Measurements from ENCODE around the gene LMF1.

Gene LMF1

GRCh38 chr16:880471-881171 lies 90.2 kb downstream of the LMF1 start:
- Histone ChIP-seq H3K4me3 (ENCODE audit: insufficient read depth, low read depth, low read length, poor library complexity, severe bottlenecking) (no peak overlapping the region), H3K36me3 (ENCODE audit: control insufficient read depth, insufficient read depth, low read length) (peaks cover 9% of the 10 kb centered on the region), H3K9me3 (ENCODE audit: control insufficient read depth, low read length) (peaks cover 7% of the 10 kb centered on the region), H3K4me1 (ENCODE audit: control insufficient read depth, insufficient read depth, low read length, poor library complexity, severe bottlenecking) (no peaks in the 10 kb centered on the region), H3K27ac (ENCODE audit: insufficient read depth, low read length, poor library complexity, severe bottlenecking) (no peak overlapping the region), H3K27me3 (replicated peaks; ENCODE audit: control insufficient read depth, insufficient read depth, low read length, poor library complexity, severe bottlenecking) (no peaks in the 10 kb centered on the region)
- no peak for DNase-seq

- Histone ChIP-seq H3K27ac (ENCODE audit: insufficient read depth, low read length, poor library complexity, severe bottlenecking) (no peak overlapping the region), H3K36me3 (ENCODE audit: control insufficient read depth, insufficient read depth, low read length) (peaks cover 13% of the 10 kb centered on the region), H3K4me1 (ENCODE audit: control insufficient read depth, insufficient read depth, low read length, poor library complexity, severe bottlenecking) (no peaks in the 10 kb centered on the region), H3K27me3 (replicated peaks; ENCODE audit: control insufficient read depth, insufficient read depth, low read length, poor library complexity, severe bottlenecking) (no peaks in the 10 kb centered on the region), H3K4me3 (ENCODE audit: insufficient read depth, low read depth, low read length, poor library complexity, severe bottlenecking) (no peak overlapping the region), H3K9me3 (ENCODE audit: control insufficient read depth, low read length) (peaks cover 5% of the 10 kb centered on the region)
- no peak for DNase-seq
Measured at GRCh38 chr16:879986-880385, 90.8 kb downstream of the LMF1 start.

GRCh38 chr16:879461-879861 lies 91.3 kb downstream of the LMF1 start:
- no peaks in the 10 kb centered on the region for H3K4me1 ChIP-seq (ENCODE audit: control insufficient read depth, insufficient read depth, low read length, poor library complexity, severe bottlenecking)
- H3K27ac ChIP-seq (ENCODE audit: insufficient read depth, low read length, poor library complexity, severe bottlenecking), result no peak overlapping the region
- no peaks in the 10 kb centered on the region for H3K9me3 ChIP-seq (ENCODE audit: control insufficient read depth, low read length)
- DNase-seq, result no peak
- no peak overlapping the region for H3K4me3 ChIP-seq (ENCODE audit: insufficient read depth, low read depth, low read length, poor library complexity, severe bottlenecking)
- H3K27me3 ChIP-seq (replicated peaks; ENCODE audit: control insufficient read depth, insufficient read depth, low read length, poor library complexity, severe bottlenecking), result no peaks in the 10 kb centered on the region
- peaks cover 15% of the 10 kb centered on the region for H3K36me3 ChIP-seq (ENCODE audit: control insufficient read depth, insufficient read depth, low read length)

GRCh38 chr16:878886-879285 lies 91.9 kb downstream of the LMF1 start:
- no peak for DNase-seq
- Histone ChIP-seq H3K27me3 (replicated peaks; ENCODE audit: control insufficient read depth, insufficient read depth, low read length, poor library complexity, severe bottlenecking) (no peaks in the 10 kb centered on the region), H3K36me3 (ENCODE audit: control insufficient read depth, insufficient read depth, low read length) (peaks cover 18% of the 10 kb centered on the region), H3K9me3 (ENCODE audit: control insufficient read depth, low read length) (no peaks in the 10 kb centered on the region), H3K4me3 (ENCODE audit: insufficient read depth, low read depth, low read length, poor library complexity, severe bottlenecking) (no peak overlapping the region), H3K4me1 (ENCODE audit: control insufficient read depth, insufficient read depth, low read length, poor library complexity, severe bottlenecking) (no peaks in the 10 kb centered on the region), H3K27ac (ENCODE audit: insufficient read depth, low read length, poor library complexity, severe bottlenecking) (no peak overlapping the region)

- Histone ChIP-seq H3K9me3 (ENCODE audit: control insufficient read depth, low read length) (no peaks in the 10 kb centered on the region), H3K27me3 (replicated peaks; ENCODE audit: control insufficient read depth, insufficient read depth, low read length, poor library complexity, severe bottlenecking) (no peaks in the 10 kb centered on the region), H3K4me1 (ENCODE audit: control insufficient read depth, insufficient read depth, low read length, poor library complexity, severe bottlenecking) (no peaks in the 10 kb centered on the region), H3K36me3 (ENCODE audit: control insufficient read depth, insufficient read depth, low read length) (peaks cover 24% of the 10 kb centered on the region), H3K27ac (ENCODE audit: insufficient read depth, low read length, poor library complexity, severe bottlenecking) (no peak overlapping the region), H3K4me3 (ENCODE audit: insufficient read depth, low read depth, low read length, poor library complexity, severe bottlenecking) (no peak overlapping the region)
- no peak for DNase-seq
Measured at GRCh38 chr16:878072-878784, 92.6 kb downstream of the LMF1 start.

GRCh38 chr16:877242-878071 lies 93.3 kb downstream of the LMF1 start:
- no peaks in the 10 kb centered on the region for H3K9me3 ChIP-seq (ENCODE audit: control insufficient read depth, low read length)
- H3K36me3 ChIP-seq (ENCODE audit: control insufficient read depth, insufficient read depth, low read length), result peaks cover 31% of the 10 kb centered on the region
- DNase-seq, result no peak
- no peak overlapping the region for H3K4me3 ChIP-seq (ENCODE audit: insufficient read depth, low read depth, low read length, poor library complexity, severe bottlenecking)
- no peaks in the 10 kb centered on the region for H3K27me3 ChIP-seq (replicated peaks; ENCODE audit: control insufficient read depth, insufficient read depth, low read length, poor library complexity, severe bottlenecking)
- H3K4me1 ChIP-seq (ENCODE audit: control insufficient read depth, insufficient read depth, low read length, poor library complexity, severe bottlenecking), result no peaks in the 10 kb centered on the region
- no peak overlapping the region for H3K27ac ChIP-seq (ENCODE audit: insufficient read depth, low read length, poor library complexity, severe bottlenecking)

GRCh38 chr16:876523-877241 lies 94.1 kb downstream of the LMF1 start:
- no peaks in the 10 kb centered on the region for H3K4me1 ChIP-seq (ENCODE audit: control insufficient read depth, insufficient read depth, low read length, poor library complexity, severe bottlenecking)

GRCh38 chr16:876041-876335 lies 94.8 kb downstream of the LMF1 start:
- H3K27me3 ChIP-seq (replicated peaks; ENCODE audit: control insufficient read depth, insufficient read depth, low read length, poor library complexity, severe bottlenecking), result no peaks in the 10 kb centered on the region
- no peaks in the 10 kb centered on the region for H3K4me1 ChIP-seq (ENCODE audit: control insufficient read depth, insufficient read depth, low read length, poor library complexity, severe bottlenecking)
- H3K4me3 ChIP-seq (ENCODE audit: insufficient read depth, low read depth, low read length, poor library complexity, severe bottlenecking), result no peak overlapping the region
- no peaks in the 10 kb centered on the region for H3K9me3 ChIP-seq (ENCODE audit: control insufficient read depth, low read length)
- H3K27ac ChIP-seq (ENCODE audit: insufficient read depth, low read length, poor library complexity, severe bottlenecking), result no peak overlapping the region
- no peak for DNase-seq
- H3K36me3 ChIP-seq (ENCODE audit: control insufficient read depth, insufficient read depth, low read length), result peaks cover 33% of the 10 kb centered on the region

More at GRCh38 chr16:876523-877241, 94.1 kb downstream of the LMF1 start:
- H3K27me3 ChIP-seq (replicated peaks; ENCODE audit: control insufficient read depth, insufficient read depth, low read length, poor library complexity, severe bottlenecking), result no peaks in the 10 kb centered on the region
- H3K4me3 ChIP-seq (ENCODE audit: insufficient read depth, low read depth, low read length, poor library complexity, severe bottlenecking), result no peak overlapping the region
- peaks cover 33% of the 10 kb centered on the region for H3K36me3 ChIP-seq (ENCODE audit: control insufficient read depth, insufficient read depth, low read length)
- no peak overlapping the region for H3K27ac ChIP-seq (ENCODE audit: insufficient read depth, low read length, poor library complexity, severe bottlenecking)
- no peaks in the 10 kb centered on the region for H3K9me3 ChIP-seq (ENCODE audit: control insufficient read depth, low read length)
- DNase-seq, result no peak

GRCh38 chr16:875182-876040 lies 95.4 kb downstream of the LMF1 start:
- peaks cover 33% of the 10 kb centered on the region for H3K36me3 ChIP-seq (ENCODE audit: control insufficient read depth, insufficient read depth, low read length)

More at GRCh38 chr16:875182-876040, 95.4 kb downstream of the LMF1 start:
- H3K4me3 ChIP-seq (ENCODE audit: insufficient read depth, low read depth, low read length, poor library complexity, severe bottlenecking), result no peak overlapping the region
- no peaks in the 10 kb centered on the region for H3K27me3 ChIP-seq (replicated peaks; ENCODE audit: control insufficient read depth, insufficient read depth, low read length, poor library complexity, severe bottlenecking)
- H3K9me3 ChIP-seq (ENCODE audit: control insufficient read depth, low read length), result no peaks in the 10 kb centered on the region
- H3K4me1 ChIP-seq (ENCODE audit: control insufficient read depth, insufficient read depth, low read length, poor library complexity, severe bottlenecking), result no peaks in the 10 kb centered on the region
- H3K27ac ChIP-seq (ENCODE audit: insufficient read depth, low read length, poor library complexity, severe bottlenecking), result no peak overlapping the region
- DNase-seq, result no peak
